NCI-H446 (cell line): ENCODE measurements around the gene AOPEP.

Experiments
- DNase-seq, 2 experiments: peaks; one replicate each; lab custom pipeline; 2025; lab: John Stamatoyannopoulos, UW

AOPEP gene

DNA sequence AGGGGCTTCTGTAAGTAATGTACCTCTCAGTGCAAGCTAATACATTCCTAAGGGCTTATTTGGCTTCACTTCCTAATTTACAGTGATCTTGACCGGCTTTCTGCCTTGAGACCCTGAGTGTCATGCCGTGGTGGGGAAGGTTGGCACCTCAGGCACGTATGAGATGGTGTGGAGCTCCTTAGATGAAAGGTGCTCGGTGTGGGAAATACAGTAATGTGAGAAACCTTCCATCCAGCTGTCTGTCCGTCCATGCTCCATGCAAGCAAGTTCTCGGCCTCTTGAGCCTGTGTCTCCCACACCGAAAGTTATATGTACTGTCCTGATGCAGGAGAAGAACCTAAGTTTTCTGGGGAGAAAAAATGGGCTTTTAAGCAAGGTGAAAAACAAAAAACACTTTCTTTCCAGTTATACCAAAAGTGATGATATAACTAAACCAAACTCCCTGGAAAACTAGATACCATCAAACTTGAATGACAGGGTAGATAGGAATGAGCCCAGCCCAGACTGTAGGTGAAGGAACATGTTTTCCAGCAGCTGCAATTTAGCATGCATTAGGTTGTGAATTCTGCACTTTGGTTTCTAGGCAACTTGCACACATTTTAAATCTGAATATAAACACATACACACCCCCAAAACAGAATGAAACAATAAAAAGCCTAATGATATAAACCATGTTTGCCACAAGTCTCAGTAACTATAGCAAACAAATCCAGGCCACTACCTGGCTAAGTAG lies 311.5 kb downstream of the AOPEP start:
- no peak for DNase-seq

DNA sequence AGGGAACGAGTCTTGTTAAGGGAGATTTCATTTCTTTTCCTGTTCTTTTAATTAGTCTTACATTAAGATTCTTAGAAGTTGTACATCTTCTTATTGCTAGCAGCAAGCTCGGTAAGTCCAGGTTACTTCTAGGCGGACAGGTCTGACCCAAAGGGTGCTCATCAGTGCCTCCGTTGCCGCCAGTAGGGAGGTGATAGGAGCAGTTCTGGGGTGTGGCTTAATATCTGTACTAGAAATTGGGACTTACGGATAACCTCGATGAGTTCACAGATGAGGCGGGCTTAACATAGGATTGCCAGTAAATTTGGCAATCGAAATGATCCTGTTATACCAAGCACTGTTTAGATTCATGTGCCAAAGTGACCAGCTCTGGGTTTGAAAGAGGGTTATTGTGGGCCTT lies 312.2 kb downstream of the AOPEP start:
- no peak for DNase-seq

DNA sequence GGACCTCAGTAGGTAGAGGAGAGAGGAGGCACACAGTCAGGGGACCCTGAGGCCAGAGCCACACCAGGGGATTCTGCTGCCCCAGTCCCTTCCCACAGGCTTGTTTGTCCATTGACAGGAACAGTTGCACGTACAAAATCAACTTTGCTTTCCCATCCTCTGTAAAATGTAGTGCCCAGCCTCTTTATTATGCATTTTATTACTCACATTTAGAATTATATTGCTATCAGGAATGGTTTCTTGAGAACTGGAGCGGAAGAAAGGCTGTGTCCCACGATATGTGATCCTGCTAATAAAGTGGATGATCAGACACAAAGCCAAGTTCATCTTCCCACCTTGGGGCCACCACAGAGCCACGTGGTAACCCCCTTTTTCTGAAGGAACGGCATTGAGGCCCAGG lies 313.6 kb downstream of the AOPEP start:
- DNase-seq: no peak

DNA sequence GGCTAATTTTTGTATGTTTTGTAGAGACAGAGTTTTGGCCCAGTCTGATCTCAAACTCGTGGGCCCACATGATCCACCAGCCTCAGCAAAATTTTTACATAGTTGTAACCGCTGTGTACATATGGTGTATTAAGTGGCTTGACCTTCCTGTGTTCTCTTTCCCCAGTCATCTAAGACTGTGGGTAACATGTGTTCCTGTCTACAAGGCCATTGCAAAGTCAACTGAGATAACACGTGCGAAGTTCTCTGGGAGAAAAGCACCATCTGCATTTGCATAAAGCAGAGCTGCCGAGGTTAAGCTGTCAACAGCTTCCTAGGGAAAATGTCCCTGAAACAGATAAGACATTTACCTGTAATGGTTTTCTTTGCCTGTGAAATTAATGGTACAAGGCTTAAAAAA lies 317.3 kb downstream of the AOPEP start:
- DNase-seq: no peak

DNA sequence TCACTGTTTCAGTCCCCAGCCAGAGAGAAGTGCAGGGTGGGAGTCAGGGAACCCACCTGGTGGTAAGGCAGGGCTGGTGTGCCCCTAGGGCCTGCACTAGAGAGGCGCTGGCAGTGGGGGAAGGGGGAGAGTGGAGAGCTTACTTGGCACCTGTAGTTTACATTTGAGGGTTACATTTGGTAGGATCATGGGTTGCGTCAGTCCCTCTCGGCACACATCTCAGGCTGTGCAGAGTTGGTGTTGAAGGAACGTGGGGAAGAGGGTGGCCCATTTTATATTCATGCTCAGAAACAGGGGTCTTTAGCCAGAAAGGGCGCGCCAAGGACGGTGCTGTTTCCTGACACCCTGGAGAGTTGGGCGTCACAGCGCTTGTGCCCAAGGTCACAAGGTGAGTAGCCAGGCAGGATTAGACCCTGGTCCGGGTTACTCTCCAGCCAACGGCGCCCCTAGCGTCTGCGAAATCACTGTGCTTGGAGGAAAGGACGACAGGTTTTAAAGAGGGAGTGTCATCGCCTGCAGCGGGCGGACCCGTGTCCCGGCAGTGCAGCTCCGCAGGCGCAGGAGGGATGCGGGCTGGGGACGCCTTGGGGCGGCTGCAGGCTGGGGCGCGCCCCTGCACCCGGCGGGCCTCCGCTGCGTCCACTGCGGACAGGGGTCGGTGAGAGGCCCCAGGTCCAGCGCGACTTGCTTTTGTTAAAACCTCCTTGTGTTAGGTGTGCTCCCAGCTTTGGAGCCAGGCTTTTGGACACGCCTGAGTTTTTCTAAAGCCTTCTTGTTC lies 318.4 kb downstream of the AOPEP start:
- DNase-seq: no peak

DNA sequence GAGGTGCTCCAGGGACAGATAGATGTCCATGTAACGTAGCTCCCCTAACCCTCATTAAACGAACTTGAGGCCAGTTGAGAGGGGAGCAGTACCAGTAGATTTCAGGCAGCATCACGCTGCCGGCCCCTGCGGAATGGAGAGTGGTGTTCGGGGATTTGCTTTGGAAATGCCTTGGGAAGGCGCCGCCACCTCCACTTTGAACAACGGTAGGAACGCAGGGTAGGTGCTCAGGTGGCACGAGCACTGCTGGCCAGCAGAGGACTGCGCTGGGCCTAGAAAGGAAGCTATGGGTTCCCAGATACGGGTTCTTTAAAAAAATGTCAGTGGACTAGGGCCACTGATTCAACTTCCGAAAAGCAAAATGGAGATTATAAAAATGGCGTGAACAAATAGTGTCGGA lies 319.3 kb downstream of the AOPEP start:
- DNase-seq: no peak

DNA sequence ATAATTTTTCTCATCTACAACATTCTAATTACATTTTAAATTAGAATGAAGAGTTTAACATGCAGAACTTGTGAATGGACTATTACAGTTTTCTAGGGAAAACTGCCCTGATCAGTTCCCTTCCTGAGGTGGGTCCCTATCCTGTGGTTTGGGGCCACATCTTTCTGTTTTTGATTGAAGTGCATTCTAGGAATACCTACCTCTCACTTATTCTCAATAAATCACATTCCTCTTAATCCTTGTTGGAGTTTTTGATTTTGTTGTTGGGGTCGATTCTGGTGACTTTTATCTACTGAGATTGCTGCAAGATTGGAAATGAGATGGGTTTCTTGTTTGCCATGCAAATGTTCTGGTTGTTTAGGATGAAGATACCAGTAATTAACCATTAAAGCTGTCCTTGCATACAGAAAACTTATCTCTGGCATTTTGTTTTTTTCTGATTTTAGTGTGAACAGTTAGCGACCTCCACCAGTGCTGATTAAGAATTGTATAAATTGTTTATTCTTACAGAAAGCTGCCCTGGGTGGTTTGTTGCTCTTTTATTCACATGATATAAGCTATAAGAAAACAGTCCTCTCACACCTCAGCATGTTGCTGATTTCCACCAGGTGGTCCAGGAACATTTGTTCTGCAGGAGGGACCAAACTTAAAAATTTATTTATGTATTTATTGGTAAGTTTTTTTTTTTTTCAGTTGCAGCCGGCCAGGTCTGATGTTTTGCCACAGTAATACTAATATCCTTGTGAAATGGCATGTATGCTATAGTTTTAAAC lies 321.1 kb downstream of the AOPEP start:
- DNase-seq: no peak

DNA sequence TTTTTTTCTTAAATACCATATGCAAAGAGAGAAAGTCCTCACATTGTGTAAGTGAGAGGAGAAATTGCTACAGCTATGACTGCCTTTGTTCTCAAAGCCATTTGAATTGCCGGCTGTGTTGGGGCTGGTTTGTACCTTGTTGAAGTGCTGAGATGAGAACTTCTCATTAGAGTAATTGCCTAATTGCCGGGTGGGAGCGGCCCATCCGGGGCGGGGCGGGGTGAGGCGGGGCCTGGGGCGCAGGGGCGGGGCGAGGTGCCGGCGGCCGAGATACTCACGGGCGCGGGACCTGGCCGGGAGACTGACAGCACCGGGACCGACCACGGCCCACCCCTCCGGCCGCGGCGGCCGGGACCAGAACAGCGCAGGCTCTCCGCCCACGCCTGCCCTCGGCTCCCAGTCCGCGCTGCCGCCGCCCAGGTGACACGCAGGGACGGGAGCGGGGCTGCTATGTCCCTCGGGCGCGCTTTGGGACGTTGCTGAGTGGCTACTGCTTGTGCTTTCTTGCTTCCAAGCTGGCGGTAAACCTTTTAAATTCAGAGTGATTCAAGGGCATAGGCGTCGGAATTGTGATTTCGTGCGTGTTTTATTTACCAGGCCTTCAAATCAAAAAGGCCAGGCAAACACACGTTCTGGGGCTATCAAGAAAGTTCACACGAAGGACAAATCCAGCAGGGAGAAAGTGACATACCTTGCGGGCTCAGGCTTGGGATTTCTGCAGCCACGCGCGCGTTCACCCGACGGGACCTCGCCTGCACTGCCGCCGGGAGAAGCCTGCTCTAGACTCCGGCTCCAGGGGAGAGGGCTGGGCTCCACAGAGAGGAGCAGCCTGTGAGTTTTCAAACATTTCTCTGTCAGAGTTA lies 322.0 kb downstream of the AOPEP start:
- no peak for DNase-seq

DNA sequence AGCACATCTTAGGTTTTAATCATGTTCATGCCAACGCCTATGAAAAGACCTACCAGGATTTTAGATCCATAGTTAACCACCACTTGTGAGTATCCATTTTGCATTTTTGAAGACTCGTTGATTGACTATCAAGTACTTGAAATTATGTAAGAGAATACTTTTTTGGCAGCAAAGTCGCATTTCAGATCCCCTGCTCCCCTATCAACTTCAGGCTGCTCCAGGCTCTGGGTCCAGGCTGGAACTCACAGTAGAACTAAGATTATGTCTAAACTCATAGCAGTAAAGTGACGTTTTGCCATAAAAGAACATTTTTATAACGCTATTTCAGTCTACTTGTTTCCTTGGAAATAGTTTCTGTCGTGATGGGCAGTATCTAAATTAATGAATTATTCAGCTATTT lies 323.3 kb downstream of the AOPEP start:
- DNase-seq: no peak

DNA sequence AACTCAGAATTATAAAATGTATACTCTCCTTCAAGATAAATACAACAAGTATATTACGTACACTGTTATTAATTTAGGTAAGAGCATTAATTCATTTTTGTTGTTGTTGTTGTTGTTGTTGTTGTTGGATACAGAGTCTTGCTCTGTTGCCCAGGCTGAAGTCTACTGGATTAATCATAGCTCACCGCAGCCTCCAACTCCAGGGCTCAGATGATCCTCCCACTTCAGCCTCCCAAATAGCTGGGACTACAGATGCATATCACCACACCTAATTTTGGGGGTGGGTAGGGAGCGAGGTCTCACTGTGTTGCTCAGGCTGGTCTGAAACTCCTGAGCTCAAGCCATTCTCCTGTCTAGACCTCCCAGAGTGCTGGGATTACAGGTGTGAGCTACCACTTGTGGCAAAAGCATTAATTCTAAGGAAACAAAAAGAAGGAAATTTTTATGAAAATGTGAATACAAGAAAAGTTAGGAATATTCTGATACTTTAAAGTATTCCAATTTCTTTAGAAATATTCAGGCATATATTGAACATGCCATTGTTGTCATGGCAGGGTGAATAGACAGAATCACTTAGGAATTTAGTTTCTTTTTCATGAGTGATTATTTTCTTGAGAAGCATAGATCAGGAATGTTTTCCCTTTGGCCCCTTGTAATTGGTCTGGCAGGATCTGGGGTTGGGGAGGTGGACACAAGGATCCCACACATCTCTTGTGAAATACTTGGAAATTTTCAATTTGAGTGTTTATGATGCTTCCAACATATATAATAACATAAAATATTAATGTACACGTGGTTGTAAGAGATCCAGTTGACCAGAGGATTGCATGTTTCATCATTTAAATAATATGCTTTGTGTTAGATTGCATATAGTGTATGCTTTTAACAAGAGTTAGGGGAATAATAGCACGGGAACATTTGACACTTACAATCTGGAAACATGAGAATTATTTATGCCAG lies 327.4 kb downstream of the AOPEP start:
- DNase-seq: no peak

DNA sequence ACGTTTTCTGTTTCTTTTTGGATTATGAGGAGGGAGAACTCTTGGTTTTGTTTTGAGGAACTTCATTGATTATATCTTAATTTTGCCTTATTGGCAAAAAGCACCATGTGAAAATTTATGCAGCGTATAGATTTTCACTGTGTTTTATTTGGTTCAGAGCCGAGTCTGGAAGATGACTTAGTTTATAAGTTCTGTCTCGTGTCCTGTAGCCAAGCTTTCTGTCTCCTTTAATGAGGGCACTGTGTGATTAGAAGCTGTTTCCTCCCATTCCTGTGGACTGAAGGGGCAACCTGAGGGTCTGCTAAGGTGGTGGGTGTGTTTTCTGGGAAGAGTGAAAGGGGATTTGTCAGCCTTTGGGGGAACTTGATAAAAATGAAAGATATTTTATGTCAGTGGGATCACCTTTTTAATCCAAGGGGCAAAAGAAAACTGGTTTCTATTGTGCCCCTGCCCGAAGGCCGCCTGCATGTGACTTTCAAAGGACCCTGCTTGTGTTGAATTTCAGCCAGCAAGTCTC lies 328.9 kb downstream of the AOPEP start:
- no peak for DNase-seq

DNA sequence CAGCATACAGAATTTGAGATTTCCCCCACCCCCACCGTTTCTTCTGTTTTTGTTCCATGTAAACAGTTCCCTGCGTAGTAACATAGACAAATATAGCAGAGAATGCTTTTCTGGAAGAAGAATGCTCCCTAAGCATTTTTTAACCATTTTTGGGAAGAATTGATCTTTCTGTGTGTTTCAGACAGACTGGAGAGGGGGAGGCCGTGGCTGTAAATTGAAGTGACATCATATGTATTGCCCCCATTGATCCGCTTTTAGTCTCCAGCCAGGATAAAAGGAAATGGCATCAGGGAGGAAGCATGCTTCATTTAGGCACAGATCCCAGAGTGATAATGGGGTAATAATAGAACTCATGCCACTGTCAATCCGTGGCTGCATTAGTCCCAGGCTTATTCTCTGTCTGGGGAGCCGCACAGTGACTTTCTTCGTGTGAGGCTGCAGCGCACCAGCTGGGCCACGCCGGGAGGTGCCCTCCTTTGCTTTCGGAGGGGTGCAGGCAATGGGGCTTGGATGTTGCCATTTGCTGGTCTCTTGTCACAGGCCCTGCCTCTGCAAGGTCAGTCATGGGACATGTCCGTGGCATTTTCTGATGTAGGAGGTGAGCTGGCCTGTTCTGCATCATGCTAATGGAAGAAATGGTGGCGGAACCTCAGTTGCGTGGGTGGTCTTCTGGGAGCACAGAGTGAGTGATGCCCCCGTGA lies 329.5 kb downstream of the AOPEP start:
- DNase-seq: no peak

DNA sequence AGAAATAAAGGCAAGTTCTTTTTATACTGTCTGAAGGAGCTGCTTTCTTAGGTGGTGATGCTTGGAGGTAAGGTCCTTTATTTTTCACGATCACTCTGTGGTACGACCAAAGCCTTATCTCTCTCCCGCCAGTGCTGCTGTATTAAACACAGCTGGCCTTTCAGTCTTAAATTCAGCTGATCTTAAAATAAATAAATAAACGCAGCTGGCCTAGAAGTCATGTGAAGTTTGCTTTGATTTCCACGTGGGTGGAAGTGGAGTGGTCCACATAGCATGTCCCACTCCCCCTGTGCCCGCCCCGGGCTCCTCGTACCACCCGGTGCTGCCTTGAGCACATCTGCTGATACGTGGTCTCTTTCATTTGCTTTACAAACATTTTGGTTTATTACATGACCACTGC lies 330.6 kb downstream of the AOPEP start:
- no peak for DNase-seq

DNA sequence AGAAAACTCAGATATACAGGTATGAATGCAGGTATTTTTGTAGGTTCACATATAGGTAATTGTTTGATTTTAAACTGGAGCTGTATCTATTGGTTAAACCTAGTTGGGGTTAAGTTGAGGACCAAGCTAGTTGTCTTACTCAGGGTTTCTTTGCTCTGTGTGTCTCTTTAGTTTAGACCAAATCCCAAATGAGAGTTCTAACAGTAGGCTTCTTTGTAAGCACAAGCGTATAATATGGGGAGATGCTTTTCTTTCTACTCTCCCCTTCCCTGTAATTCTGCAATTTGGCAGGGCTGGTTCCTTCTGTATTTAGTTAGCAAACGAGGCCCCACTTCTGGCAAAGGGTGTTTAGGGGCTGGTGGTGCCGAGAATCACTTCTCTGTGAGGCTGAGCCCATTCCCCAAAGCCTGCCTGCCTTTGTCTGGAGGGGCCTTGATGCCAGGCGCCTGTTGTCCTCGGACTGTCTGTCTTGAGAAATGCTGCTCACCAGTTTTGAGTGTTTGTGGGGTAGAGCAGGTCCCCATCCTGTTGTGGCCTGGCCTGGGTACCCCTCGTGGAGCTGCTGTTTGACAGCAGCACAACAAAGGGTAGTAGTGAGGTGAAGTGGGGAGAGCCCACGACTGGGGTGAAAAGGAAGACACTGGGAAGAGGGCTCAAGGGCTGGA lies 331.8 kb downstream of the AOPEP start:
- no peak for DNase-seq

DNA sequence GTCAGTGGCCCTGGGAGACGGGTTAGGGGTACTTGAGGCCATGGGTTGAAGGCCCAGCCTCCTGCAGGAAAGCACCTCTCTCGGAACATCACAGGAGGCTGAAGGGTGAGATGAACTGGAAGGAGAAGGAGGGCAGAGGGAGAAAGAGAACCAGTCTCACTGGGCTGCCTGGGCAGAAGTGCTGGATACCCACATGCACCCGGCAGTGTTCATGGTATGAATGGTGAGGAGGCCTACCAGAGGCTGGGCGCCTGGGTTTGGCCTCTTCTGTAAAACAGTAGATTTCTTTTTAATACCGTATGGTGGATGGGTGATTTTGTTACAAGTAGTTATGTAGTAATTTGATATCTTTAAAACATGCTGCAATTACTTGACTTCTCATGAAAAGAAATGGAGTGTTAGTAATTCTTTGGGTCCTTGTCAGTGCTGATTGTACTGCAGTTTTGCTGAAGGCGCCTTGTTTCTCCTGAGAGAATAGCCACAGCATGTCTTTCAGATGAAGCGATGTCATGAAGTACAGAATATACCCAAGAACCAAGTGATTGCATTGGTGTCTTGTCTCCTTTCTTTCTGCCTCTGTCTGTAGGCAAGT lies 332.4 kb downstream of the AOPEP start:
- no peak for DNase-seq

DNA sequence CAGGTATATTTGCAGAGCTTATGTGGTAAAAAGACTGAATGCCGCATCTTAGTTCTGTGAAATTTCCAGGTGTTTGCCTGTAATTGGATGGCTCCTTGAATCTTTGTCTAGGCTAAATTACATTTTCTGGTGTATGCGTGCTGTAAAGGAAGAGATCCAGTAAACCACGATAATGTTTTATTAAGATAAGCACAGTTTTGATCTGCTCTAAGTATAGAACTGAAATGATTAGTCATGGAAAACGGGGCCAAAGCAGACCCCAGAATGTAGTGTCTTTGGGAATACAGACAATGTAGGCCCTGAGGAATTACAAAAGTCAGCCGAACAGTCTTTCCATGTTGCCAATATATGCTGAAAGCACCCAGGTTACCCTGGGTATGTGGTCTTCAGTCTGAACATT lies 333.7 kb downstream of the AOPEP start:
- DNase-seq: no peak

DNA sequence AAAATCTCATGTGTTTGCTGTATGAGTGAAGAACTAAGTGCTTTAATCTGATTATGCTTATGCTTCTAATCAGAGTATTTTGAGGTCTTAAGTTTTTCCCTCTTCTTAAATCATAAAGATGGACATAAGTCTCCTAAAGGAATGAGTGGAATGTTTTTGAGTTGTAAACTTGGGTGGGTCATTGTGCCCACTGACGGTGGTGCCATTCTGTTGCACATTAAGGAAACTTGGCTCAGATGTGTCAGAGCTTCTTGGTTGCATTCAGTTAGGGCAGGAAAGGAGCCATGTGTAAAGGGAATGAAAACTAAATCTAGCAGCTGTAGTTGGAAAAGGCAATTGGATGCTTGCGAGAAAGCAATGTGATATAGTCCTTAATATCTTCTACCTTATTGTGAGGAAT lies 334.4 kb downstream of the AOPEP start:
- no peak for DNase-seq

DNA sequence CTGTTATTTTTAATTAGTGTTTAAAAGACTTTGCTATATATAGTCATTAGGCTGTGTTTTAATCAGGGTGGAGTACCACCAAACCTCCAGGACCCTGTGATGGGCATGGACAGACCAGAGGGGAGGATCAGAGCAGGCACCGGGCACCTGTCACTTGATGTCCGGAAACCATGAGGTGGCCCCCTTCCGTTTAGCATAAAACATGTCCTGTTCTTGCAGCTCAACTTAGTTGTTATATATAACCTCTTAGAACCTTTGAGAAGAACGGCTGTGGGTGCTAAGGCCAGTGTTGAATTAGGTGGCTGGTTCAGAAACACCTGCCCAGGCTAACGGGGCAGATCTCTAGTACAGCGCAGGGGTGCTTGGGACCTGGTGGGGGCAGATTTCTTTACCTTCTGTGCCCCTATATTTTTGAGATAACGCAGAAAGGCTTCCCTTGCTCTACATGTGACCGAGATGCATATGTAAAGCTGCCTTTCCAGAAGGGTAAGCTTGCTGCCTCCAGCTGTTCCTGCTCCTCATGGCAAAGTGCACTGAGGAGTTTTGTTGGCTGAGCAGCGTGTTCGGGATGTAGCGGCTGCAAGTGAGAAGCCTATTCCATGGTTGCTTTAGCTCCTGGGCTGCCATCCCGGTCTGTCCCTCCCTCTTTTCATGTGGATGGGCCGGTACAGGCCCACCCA lies 335.6 kb downstream of the AOPEP start:
- DNase-seq: no peak
